GM21529 (cell line): Measurements from ENCODE around the gene PRRG3.
"Not testable (repeated sequence)": the region's sequence is repeated elsewhere in the genome, so short reads cannot be mapped to it uniquely, and the experiment has no call there.

Source experiments
- ATAC-seq: cut with Tn5 transposase; IDR thresholded peaks from one replicate; pipeline ENCODE4 v1.9.1; 2021; ENCODE audit not compliant: unreplicated experiment

The PRRG3 gene

GRCh38 chrX:151694661-151695582 lies at the start of gene PRRG3:
Gene PRRG3, plus strand, starts transcription at chrX:151695458. Its CDS starts 3,357 bp downstream, at chrX:151698815.
- no peak for ATAC-seq

DNA sequence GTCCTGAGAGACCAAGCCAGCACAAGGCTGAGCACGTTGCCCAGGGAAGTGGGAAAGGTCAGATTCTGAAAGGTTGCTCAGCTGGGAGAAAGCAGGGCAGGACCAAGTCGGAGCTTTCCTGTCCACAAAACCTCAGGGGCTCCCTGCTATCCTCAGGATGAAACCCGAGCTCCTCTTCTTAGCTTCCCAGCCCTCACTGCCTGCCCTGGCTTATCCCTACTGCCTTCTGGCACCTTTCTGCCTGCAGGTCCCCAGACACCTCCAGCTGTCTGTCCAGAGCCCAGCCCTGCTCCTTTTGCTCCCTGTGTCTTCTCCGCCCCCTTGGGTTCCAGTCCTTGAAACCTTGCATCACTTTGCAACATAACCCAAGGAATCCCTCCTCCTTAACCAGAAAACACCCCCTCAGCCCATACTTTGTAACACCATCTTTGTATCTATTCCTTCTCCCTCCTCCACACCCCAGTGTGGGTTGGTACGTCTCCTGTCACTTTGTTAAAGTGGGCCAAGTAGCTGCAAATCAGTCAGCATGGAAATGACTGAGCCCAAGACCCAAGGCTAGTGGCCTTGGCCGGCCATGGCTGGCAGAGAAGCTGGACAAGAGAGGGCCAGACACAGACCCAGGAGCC lies 20.0 kb upstream of the PRRG3 start:
- ATAC-seq = no peak

DNA sequence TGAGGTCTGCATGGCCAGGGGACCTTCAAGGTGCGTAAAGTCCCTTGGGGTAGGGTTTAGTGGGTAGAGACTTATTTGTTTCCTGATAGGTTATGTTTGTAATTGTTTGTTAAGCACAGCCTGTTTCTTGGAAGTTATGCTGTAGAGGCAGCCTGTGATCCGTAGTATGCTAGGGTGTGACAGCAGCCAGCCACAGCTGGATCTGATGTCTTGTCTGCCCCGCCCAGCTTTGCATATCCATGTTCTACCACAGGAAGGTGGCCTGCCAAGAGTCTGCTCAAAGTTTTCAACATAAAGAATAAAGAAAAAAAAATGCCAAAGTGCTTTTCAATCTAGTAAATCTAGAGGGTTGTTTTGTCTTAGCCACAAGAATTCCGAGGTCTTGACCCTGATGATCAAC lies 19.1 kb upstream of the PRRG3 start:
- ATAC-seq = no peak

- ATAC-seq = no peak
These were observed 15.4 kb upstream of the PRRG3 start for GRCh38 chrX:151679798-151680402.

- peak; percentile 91 for ATAC-seq
These were observed 14.5 kb upstream of the PRRG3 start for GRCh38 chrX:151680805-151681204.

GRCh38 chrX:151687635-151688034 lies 7.6 kb upstream of the PRRG3 start:
- no peak for ATAC-seq

- ATAC-seq = no peak
These were observed 6.6 kb upstream of the PRRG3 start for GRCh38 chrX:151688695-151689094.

DNA sequence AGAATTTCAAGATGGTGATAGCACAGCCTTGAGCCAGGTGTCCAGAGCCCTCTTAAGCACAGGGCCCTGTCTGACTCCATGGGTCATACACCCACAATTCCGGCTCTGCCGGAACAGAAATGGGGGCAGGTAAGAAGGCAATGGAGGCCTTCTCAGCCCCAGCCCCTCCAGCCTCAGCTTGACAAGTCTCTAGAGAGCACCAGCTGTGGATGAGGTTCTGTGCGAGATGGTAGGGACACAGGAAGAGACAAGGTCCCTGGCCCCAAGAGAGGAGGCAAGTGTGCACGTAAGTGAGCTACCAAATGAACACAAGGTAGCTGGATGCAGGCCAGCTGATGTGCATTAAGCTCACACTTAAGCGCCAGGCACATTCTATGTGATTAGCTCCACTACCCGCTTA lies 2.4 kb upstream of the PRRG3 start:
- no peak for ATAC-seq

GRCh38 chrX:151694121-151694520 lies 1.1 kb upstream of the PRRG3 start:
- ATAC-seq = no peak

DNA sequence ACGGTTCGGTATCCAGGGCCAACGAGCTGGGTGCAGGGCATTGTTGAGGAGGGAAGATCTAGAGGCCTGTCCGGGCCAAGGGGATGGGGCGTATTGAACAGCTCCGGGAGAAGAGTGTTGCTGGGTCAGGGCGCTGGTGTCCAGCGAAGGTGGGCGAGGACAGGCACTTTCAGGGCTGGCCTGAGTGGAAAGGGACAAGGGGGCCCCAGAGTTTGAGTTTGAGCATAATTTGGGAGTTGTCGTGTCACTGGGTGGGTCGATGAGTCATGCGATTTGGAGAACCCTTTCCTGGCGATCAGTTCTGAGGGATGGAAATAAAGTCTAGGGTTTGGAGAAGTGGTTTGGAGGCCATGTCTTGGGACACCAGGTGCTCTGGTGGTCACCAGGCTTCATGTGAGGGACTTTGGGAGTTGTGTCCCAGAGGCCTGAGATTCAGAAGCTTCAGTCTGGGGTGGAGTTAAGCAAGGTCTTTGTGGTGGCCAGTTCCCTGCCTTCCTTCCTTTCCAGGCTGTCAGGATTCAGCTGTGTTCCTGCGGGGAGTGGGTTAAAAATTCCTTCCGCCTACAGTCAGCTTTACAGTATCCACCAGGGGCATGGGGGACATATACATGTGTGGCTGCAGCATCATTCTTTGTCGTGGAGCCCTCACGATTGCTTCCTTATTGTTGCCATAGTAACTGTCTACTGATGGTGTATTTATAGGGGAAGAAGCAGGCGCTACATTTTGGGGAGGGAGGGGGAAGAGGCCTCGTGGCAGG lies 504 bp downstream of the PRRG3 start:
- ATAC-seq = no peak

- ATAC-seq = not testable (repeated sequence)
These were observed 1.8 kb downstream of the PRRG3 start for GRCh38 chrX:151697082-151697481.

DNA sequence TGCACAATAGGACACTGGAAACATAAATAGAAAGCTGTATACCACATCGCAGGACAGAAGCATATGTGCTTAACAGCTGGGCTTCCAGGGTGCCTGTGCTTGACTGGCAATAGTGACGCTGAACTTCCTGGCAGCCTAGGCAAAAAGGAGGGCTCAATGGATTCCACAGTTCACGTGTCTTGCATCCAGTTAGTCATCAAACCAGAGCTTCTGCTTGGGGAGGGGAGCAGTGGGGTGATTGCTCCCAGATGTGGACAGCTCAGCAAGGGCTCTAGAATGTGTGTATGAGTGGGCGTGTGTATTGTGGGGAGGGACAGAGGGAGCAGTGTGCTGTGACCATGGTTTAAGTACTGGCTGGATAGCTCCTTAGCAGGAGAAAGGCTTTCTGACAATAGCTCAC lies 2.3 kb downstream of the PRRG3 start:
- no peak for ATAC-seq

- ATAC-seq = no peak
These were observed 3.2 kb downstream of the PRRG3 start for GRCh38 chrX:151698485-151698884.

DNA sequence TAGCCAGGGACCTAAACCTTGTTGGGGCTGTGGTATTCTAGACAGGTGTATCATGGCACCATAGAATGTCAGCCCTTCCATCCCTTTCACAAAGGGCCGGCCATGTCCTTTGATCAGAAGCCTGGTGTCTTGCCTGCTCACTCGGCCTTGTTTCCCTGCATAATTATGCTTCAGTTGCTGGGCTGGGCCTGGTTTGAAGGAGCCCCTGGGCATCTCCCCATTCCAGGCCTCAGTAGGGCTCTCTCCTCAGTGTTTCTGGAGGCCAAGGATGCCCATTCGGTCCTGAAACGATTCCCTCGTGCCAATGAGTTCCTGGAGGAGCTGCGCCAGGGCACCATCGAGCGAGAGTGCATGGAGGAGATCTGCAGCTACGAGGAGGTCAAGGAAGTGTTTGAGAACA lies 4.5 kb downstream of the PRRG3 start:
- no peak for ATAC-seq

GRCh38 chrX:151700581-151700980 lies 5.3 kb downstream of the PRRG3 start:
- no peak for ATAC-seq

DNA sequence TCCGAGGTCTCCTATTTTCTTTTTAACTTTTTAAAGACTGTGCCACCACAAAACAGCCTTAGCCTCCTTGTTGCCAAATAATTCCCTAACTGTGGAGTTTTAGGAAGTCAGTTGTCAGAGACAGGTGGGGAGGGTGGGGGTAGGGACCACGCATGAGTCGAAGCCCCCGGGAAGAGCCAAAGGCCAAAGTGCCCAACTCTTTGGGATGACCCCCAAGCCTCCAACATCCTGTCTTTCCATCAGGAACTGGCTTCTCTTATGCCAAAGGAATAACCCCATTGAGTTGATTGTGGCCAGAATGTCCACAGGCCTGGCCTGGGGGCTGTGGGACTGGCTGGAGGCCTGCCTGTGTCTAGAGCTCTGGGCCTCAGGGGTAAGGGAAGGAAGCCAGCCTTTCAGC lies 5.8 kb downstream of the PRRG3 start:
- no peak for ATAC-seq

- no peak for ATAC-seq
These were observed 6.3 kb downstream of the PRRG3 start for GRCh38 chrX:151701531-151701930.

GRCh38 chrX:151702026-151702714 lies 6.9 kb downstream of the PRRG3 start:
- ATAC-seq = no peak

GRCh38 chrX:151702741-151703340 lies 7.6 kb downstream of the PRRG3 start:
- ATAC-seq = no peak

DNA sequence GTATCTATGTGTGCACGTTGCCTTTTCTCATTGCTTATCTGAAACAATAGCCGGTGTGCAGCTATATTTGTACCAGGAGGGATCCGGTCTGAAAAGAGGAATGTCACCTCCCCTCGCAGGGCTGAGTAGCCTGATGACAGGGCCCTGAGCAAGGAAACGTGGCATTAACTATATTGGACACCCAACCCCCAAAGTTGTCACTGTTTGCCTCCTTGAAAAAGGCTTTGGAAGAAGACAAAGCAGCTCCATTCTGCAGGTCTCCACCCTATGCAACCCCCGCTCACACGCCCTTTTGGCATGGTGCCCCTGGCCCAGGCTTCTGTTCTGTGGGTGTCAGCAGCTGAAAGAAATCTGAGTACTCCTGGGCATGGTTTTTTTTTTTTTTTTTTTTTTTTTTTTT lies 8.2 kb downstream of the PRRG3 start:
- ATAC-seq = no peak
